SH-SY5Y (cell line): ENCODE data around the gene CD80.

ENCODE experiments used
- GATA2 ChIP-seq: IDR thresholded peaks from 2 replicates; pipeline ENCODE4 v1.6.1; 2011; ENCODE audit warnings: mild to moderate bottlenecking, low read depth, low read length
- GATA3 ChIP-seq: IDR thresholded peaks from 2 replicates; pipeline ENCODE4 v1.6.1; 2011; ENCODE audit warnings: low read depth, mild to moderate bottlenecking, low read length, moderate library complexity

DNA sequence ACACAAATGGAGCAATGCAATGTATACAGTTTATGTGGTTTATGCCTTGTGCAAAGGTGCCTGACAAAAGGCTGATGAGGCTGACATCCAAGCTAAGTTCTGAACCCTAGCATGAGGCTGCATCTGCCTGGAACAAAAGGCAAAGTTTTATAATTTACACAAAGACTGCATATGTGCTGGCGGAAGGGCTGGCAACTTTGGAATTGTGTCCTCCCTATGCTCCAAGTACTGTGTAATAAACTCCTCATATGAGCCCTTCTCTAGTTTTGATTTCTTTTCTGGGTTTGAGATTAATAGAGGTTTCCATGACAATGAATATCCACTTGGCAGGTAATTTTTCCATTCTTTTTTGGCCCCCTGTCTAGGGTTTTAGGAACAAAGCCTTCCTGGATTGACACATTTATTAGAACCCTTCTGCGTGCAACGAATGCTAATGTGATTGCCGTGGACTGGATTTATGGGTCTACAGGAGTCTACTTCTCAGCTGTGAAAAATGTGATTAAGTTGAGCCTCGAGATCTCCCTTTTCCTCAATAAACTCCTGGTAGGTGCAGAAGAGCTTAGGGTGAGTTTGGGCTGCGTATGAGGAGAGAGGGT lies 49.1 kb upstream of the CD80 start:
- no peak for TF ChIP-seq GATA2
- TF ChIP-seq GATA3 = no peak
